ENCODE results near the gene MIEF2. TPM values are rescaled to one million over a fixed set of nuclear protein-coding genes. Genes with fewer than 3 reads are reported as not detected.

Gene MIEF2
- total RNA-seq, 2 donors from 2014 or later = 6.1 to 10.2 TPM

DNA sequence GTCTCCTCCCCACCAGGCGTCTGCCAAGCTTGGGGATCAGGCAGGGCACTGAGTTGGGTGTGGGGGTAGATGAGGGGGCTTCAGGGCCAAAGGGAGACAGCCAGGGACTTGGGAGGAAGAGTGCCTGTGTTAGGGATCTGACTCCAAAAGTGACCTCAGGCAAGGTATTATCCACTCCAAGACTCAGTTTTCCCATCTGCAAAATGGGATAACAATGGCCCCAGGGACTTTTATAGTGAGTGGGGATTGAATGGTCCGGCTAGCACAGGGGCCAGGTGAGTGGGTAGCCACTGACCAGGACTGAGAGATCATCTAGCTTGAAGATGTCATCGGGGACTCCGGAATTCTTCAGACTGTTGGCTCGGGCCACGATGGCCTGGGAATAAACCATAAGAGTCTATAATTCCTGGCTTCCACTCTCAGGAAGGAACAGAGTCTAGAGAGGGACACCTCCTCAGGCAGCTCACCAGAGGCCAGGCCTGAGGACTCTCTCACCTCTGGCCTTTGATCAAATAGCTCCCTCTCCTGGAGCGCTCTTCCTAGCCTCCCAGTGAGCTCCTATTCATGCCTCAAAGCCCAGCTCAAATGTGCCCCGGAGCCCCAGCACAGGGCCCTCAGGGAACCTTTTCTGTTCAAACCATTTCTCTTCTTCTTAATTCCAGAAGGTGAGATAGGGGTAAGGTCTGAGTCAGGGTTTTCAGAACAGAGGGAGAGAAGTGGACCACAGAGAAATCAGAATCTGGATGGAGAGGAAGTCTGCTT lies 5.4 kb upstream of the MIEF2 start:
- DNase-seq (no peak), ATAC-seq (no peak)
- Mint-ChIP-seq H3K4me3 (no peak overlapping the region), H3K27me3 (no peaks in the 10 kb centered on the region), H3K27ac (peak overlapping the region; percentile 11), H3K36me3 (ENCODE audit: low read depth) (no peaks in the 10 kb centered on the region), H3K4me1 (peaks cover 17% of the 10 kb centered on the region)
- H3K9me3 ChIP-seq (ENCODE audit: control insufficient read depth, low read length, poor library complexity, severe bottlenecking) = no peaks in the 10 kb centered on the region

- ATAC-seq (no peak), DNase-seq (no peak)
- no peaks in the 10 kb centered on the region for H3K9me3 ChIP-seq (ENCODE audit: control insufficient read depth, low read length, poor library complexity, severe bottlenecking)
- Mint-ChIP-seq H3K36me3 (ENCODE audit: low read depth) (no peaks in the 10 kb centered on the region), H3K4me1 (peaks cover 20% of the 10 kb centered on the region), H3K4me3 (peak overlapping the region; percentile 28), H3K27ac (peak overlapping the region; percentile 11), H3K27me3 (no peaks in the 10 kb centered on the region)
Measured at GRCh38 chr17:18256351-18256750, 4.1 kb upstream of the MIEF2 start.

DNA sequence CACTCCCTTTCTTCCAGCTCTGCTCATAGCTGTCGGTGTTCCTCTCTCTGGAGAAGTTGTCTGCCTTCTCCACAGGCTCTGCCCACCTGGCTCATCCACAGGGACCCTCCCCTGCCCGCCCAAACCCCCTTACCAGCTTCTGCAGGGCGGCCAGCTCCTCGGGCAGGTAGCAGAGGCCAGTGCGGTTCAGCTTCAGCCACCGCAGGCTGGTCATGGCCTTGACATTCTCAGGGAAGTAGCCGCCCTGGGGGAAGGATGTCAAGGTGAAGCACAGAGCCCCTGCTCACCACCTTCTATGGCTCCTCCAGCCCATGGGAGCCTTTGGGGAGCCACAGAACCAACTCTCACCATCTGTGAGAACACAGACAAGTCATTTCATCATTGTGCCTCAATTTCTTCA lies 3.7 kb upstream of the MIEF2 start:
- no peaks in the 10 kb centered on the region for H3K9me3 ChIP-seq (ENCODE audit: control insufficient read depth, low read length, poor library complexity, severe bottlenecking)
- peak overlapping the region; percentile 93 for H3K27ac Mint-ChIP-seq
- ATAC-seq = no peak

DNA sequence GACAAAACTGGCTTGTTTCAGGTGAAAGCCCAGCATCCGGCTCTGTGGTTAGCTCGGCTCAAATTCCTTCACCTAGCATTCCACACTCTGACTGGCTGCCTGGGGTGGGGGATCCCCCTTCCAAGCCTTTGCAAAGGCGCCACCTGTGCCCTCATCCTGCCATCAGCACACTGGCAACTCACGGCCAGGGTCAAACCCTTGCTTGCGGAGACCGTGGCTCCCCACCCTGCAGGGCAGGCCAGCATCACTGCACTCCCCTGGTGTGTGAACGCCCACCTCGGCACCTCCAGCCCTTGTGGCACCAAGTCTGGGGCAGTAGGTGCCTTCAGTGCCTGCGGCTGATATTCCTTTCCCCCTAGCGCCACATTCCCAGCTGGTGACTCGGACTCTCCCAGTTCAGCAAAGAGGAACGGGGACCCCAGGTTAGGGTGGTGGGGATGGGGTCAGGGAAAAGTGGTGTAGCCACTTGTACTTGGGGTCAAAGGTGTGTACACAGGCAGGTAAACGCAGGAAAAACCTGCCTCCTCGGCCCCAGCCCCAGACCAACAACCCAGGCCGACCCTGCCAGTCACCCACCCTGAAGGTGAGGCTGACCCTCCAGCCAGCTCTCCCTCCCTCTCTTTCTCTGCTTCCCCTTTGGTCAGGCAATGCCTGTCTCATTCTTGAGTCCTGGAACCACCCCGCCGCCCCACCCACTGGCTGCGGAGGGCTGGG lies 3.0 kb upstream of the MIEF2 start:
- peak overlapping the region; percentile 93 for H3K27ac Mint-ChIP-seq
- H3K36me3 Mint-ChIP-seq (ENCODE audit: low read depth) = no peaks in the 10 kb centered on the region
- no peaks in the 10 kb centered on the region for H3K9me3 ChIP-seq (ENCODE audit: control insufficient read depth, low read length, poor library complexity, severe bottlenecking)
- H3K4me1 Mint-ChIP-seq = peaks cover 27% of the 10 kb centered on the region
- DNase-seq (no peak), ATAC-seq (no peak)
- H3K4me3 Mint-ChIP-seq = peak overlapping the region; percentile 98
- H3K27me3 Mint-ChIP-seq = no peaks in the 10 kb centered on the region

More for the DNA sequence above, 3.7 kb upstream of the MIEF2 start:
- Mint-ChIP-seq H3K36me3 (ENCODE audit: low read depth) (no peaks in the 10 kb centered on the region), H3K27me3 (no peaks in the 10 kb centered on the region), H3K4me3 (peak overlapping the region; percentile 98), H3K4me1 (peaks cover 24% of the 10 kb centered on the region)
- no peak for DNase-seq

DNA sequence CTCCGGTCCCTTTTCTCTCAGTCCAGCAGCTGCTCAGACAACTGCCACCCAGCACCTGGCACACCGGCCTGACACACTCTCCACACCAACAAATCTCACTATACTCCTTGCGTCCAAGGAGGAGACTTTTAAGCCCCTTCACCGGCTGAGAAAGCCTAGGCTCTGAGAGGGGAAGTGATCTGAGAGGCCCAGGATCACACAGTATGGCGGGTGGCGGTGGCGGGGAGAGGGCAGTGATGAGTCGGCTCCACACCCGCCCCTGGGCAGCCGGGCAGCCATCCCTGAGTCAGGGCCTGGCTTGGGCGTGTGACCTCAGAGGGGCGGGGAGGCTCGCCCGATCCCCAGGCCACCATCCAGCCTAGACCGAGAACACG lies 2.5 kb upstream of the MIEF2 start:
- ATAC-seq (peak; percentile 32), DNase-seq (peak in 2 of 3 donors; percentile 32 to 42)
- Mint-ChIP-seq H3K4me1 (peaks cover 27% of the 10 kb centered on the region), H3K36me3 (ENCODE audit: low read depth) (no peaks in the 10 kb centered on the region), H3K27ac (peak overlapping the region; percentile 93), H3K27me3 (no peaks in the 10 kb centered on the region), H3K4me3 (peak overlapping the region; percentile 98)
- no peaks in the 10 kb centered on the region for H3K9me3 ChIP-seq (ENCODE audit: control insufficient read depth, low read length, poor library complexity, severe bottlenecking)

DNA sequence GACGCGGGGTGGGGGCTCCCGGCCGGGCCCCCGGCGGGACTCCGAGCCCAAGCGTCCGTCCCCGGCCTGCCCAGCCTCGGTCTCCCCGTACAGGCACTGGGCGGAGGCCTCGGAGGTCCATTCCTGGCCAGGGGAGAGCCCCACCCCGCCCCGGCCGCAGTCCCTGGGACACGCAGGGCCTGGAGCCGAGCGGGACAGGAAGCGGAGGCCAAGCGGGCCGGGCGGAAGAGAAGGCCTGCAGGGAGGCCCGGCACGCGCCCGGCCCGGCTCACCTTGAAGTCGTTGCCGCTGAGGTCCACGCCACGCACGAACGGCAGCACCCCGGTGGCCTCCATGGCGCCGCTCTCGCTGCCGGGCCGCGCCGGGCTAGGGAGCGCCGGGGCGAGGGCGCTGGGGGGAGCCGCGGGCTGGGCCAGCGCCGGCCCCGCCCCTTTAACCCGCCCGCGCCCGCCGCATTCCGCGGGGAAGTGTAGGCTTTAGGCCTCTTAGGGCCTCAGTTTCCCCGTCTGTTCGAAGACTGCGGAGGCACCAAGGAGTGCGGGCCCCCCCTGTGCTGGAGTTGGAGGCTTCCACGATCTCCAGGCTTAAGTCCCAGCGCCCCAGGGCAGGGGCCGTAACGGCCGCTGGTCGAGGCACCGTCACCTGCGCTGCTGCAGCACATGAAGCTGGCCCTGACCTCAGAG lies 2.0 kb upstream of the MIEF2 start, which contains the start of gene FLII:
Gene FLII (minus strand): TSS at position 383 of the 683 bp plus-strand sequence. CDS start 48 bp downstream, at position 335.
- Mint-ChIP-seq H3K4me1 (peaks cover 30% of the 10 kb centered on the region), H3K36me3 (ENCODE audit: low read depth) (no peaks in the 10 kb centered on the region)

GRCh38 chr17:18259621-18260331 lies 686 bp upstream of the MIEF2 start:
- peak; percentile 0 for ATAC-seq
- peak overlapping the region; percentile 68 for H3K27ac Mint-ChIP-seq
- H3K9me3 ChIP-seq (ENCODE audit: control insufficient read depth, low read length, poor library complexity, severe bottlenecking) = no peaks in the 10 kb centered on the region
- no peaks in the 10 kb centered on the region for H3K27me3 Mint-ChIP-seq
- no peak for DNase-seq
- peaks cover 30% of the 10 kb centered on the region for H3K4me1 Mint-ChIP-seq
- H3K36me3 Mint-ChIP-seq (ENCODE audit: low read depth) = no peaks in the 10 kb centered on the region
- H3K4me3 Mint-ChIP-seq = peak overlapping the region; percentile 86

More for the DNA sequence above, 2.0 kb upstream of the MIEF2 start, which contains the start of gene FLII:
- no peaks in the 10 kb centered on the region for H3K9me3 ChIP-seq (ENCODE audit: control insufficient read depth, low read length, poor library complexity, severe bottlenecking)
- DNase-seq (peak; percentile 43 to 65 (median 59)), ATAC-seq (peak; percentile 54)
- peak within 1 kb of the TSS; percentile 98 for H3K4me3 Mint-ChIP-seq
- H3K27ac Mint-ChIP-seq = peak within 1 kb of the TSS; percentile 93
- H3K27me3 Mint-ChIP-seq = no peaks in the 10 kb centered on the region

DNA sequence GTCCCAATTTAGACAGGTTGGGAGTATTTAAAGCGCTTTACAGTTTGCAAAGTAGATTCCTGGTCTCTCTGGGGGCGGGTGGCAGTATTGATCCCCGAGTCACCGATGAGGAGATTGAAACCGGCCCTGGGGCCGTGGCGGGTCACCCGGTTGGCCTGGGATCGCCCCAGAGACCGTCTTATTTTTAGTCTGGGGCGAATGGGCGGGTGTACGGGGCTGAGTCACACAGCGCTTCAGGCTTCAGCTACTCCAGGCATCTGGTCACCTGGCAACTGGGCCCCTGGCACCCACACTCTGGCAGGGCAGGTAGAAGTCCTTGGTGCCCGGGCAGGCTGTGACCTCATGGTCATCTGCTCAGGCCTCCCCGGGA lies 669 bp downstream of the MIEF2 start:
- peaks cover 28% of the 10 kb centered on the region for H3K4me1 Mint-ChIP-seq
- ATAC-seq = no peak
- no peak for DNase-seq
- H3K27ac Mint-ChIP-seq = peak overlapping the region; percentile 54
- H3K27me3 Mint-ChIP-seq = no peaks in the 10 kb centered on the region
- H3K4me3 Mint-ChIP-seq = peak overlapping the region; percentile 86
- no peaks in the 10 kb centered on the region for H3K36me3 Mint-ChIP-seq (ENCODE audit: low read depth)
- H3K9me3 ChIP-seq (ENCODE audit: control insufficient read depth, low read length, poor library complexity, severe bottlenecking) = no peaks in the 10 kb centered on the region

DNA sequence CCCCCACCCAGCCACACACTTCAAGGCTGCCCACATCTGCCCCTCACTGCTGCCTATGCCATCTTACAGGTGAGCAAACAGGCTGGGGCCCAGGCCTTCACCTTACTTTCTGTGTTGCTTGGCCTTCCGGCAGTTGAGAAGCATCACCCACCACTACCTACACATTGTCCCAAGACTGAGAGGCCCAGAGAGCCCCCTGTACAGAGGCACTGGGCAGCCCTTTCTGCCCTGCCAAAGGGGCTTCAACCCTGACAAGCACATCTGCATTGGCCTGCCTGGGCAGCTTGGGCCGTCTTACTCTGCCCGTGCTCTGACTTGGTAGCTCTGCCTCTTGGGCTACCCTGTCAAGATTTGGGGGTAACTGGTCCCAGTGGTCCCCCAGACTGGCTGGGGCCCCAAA lies 1.2 kb downstream of the MIEF2 start:
- no peaks in the 10 kb centered on the region for H3K9me3 ChIP-seq (ENCODE audit: control insufficient read depth, low read length, poor library complexity, severe bottlenecking)
- Mint-ChIP-seq H3K27me3 (no peaks in the 10 kb centered on the region), H3K27ac (peak overlapping the region; percentile 54), H3K4me1 (peaks cover 28% of the 10 kb centered on the region), H3K36me3 (ENCODE audit: low read depth) (no peaks in the 10 kb centered on the region), H3K4me3 (peak overlapping the region; percentile 86)
- DNase-seq (no peak), ATAC-seq (no peak)

DNA sequence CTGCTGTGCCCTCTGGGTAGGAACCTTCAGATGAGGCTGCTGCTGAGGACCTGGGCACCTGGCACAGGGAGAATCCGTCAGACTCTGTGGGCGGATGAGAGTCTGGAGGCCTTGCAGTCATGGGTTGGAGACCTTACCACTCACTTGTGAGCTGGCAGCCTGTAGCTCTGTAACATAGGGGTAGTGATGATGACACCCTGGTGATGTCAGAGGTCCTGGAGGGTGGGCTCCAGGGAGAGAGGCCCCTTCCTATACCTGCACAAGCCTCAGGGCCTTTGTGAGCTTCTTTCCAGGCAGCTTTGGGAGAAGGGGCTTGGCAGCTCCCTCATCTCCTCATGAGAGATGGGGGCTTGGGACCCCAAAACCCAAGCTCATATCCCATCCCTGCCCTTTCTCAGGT lies 1.6 kb downstream of the MIEF2 start:
- Mint-ChIP-seq H3K27me3 (no peaks in the 10 kb centered on the region), H3K4me3 (peak overlapping the region; percentile 86), H3K36me3 (ENCODE audit: low read depth) (no peaks in the 10 kb centered on the region), H3K27ac (no peak overlapping the region), H3K4me1 (peaks cover 24% of the 10 kb centered on the region)
- ATAC-seq = no peak
- DNase-seq = no peak
- no peaks in the 10 kb centered on the region for H3K9me3 ChIP-seq (ENCODE audit: control insufficient read depth, low read length, poor library complexity, severe bottlenecking)

DNA sequence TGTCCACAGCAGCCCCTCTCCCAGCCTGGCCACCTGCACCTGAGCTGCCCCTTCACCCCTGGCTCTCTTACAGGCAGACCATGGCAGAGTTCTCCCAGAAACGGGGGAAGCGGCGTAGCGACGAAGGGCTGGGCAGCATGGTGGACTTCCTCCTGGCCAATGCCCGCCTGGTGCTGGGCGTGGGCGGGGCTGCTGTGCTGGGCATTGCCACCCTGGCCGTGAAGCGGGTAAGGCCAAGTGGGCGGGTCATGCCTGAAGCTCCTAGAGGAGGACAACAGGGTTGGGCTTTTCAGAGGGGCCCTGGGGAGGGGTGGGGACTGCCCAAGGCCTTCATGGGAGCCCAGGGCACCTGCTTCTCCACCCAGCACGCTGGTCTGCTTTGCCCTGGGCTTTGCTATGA lies 2.2 kb downstream of the MIEF2 start:
- Mint-ChIP-seq H3K36me3 (ENCODE audit: low read depth) (no peaks in the 10 kb centered on the region), H3K4me3 (no peak overlapping the region), H3K4me1 (peaks cover 23% of the 10 kb centered on the region), H3K27ac (no peak overlapping the region), H3K27me3 (no peaks in the 10 kb centered on the region)
- no peak for DNase-seq
- no peak for ATAC-seq
- H3K9me3 ChIP-seq (ENCODE audit: control insufficient read depth, low read length, poor library complexity, severe bottlenecking) = no peaks in the 10 kb centered on the region

GRCh38 chr17:18263885-18264682 lies 3.6 kb downstream of the MIEF2 start:
- H3K27me3 Mint-ChIP-seq = no peaks in the 10 kb centered on the region
- ATAC-seq = no peak
- no peaks in the 10 kb centered on the region for H3K36me3 Mint-ChIP-seq (ENCODE audit: low read depth)
- H3K4me3 Mint-ChIP-seq = no peak overlapping the region
- no peaks in the 10 kb centered on the region for H3K9me3 ChIP-seq (ENCODE audit: control insufficient read depth, low read length, poor library complexity, severe bottlenecking)
- no peak overlapping the region for H3K27ac Mint-ChIP-seq
- H3K4me1 Mint-ChIP-seq = peaks cover 20% of the 10 kb centered on the region
- DNase-seq = no peak

Measured in T-helper 17 cell (primary cell).